Mucosa of stomach (tissue), 1 donor: ENCODE results near the gene PVALEF.

ENCODE experiments used
- H3K27me3 ChIP-seq: one replicate; pipeline ENCODE4 v1.7.0; 2013; ENCODE audit warnings: mild to moderate bottlenecking, low read length; ENCODE audit not compliant: control insufficient read depth, insufficient read depth
- H3K36me3 ChIP-seq: one replicate; pipeline ENCODE4 v1.7.0; 2013; ENCODE audit warnings: low read length; ENCODE audit not compliant: control insufficient read depth, insufficient read depth
- H3K4me1 ChIP-seq: one replicate; pipeline ENCODE4 v1.7.0; 2013; ENCODE audit warnings: mild to moderate bottlenecking, low read length; ENCODE audit not compliant: control insufficient read depth, insufficient read depth
- H3K4me3 ChIP-seq: one replicate; pipeline ENCODE4 v1.7.0; 2013; ENCODE audit warnings: low read length
- H3K9ac ChIP-seq: one replicate; pipeline ENCODE4 v1.7.0; 2013; ENCODE audit warnings: mild to moderate bottlenecking, low read length, moderate library complexity
- H3K9me3 ChIP-seq: one replicate; pipeline ENCODE4 v1.7.0; 2013; ENCODE audit warnings: mild to moderate bottlenecking, low read length, moderate library complexity; ENCODE audit not compliant: control insufficient read depth
- donor health status: Pancreatic carcinoma.

The PVALEF gene

DNA sequence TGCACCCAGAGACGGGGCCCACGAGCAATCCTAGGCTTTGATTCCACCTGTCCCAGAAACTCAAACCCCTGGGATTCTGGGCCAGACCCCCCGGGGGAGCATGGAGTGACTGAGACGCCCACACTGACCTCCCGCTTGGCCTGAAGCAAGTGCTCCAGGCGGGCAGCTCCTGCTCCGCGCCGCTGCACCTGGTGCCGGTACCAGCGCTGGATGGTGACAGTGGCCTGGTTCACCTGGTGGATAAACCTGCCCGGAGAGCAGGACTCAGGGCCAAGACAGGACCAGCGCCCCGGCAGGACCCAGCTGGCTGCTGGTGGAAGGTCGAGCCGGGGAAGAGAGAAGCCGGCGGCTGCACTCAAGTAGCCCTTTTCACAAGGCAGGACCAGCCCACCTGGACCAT is 34.9 kb downstream of the PVALEF start:
- H3K4me1 ChIP-seq, result peaks cover 9% of the 10 kb centered on the region
- H3K4me3 ChIP-seq, result no peak overlapping the region
- no peaks in the 10 kb centered on the region for H3K36me3 ChIP-seq
- H3K27me3 ChIP-seq, result no peaks in the 10 kb centered on the region
- H3K9me3 ChIP-seq, result no peaks in the 10 kb centered on the region
- H3K9ac ChIP-seq, result no peak overlapping the region

- H3K9me3 ChIP-seq, result no peaks in the 10 kb centered on the region
- no peak overlapping the region for H3K9ac ChIP-seq
- H3K4me1 ChIP-seq, result peaks cover 9% of the 10 kb centered on the region
- no peaks in the 10 kb centered on the region for H3K36me3 ChIP-seq
- H3K27me3 ChIP-seq, result no peaks in the 10 kb centered on the region
- H3K4me3 ChIP-seq, result no peak overlapping the region
These were observed 35.6 kb downstream of the PVALEF start for GRCh38 chr17:81200695-81201580.

DNA sequence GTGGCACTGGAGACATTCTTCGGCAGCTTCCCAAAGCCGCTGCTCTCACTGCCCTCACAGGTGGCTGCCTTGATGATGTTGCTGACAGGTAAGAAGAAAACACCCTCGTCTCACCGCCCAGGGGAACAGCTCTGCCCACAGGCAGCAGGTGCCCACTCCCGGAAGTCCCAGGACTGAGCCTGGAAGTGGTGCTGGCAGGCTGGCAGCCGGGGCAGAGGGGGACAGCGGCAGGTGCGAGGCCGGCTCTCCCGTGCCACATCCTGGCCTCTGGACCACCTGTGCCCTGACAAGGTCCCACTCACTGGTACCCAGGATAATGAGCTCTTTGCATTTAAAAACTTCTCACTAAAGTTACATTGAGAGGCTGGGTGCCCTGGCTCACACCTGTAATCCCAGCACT is 37.0 kb downstream of the PVALEF start:
- H3K4me1 ChIP-seq, result peaks cover 9% of the 10 kb centered on the region
- no peak overlapping the region for H3K9ac ChIP-seq
- no peaks in the 10 kb centered on the region for H3K9me3 ChIP-seq
- H3K36me3 ChIP-seq, result no peaks in the 10 kb centered on the region
- H3K4me3 ChIP-seq, result no peak overlapping the region
- no peaks in the 10 kb centered on the region for H3K27me3 ChIP-seq

DNA sequence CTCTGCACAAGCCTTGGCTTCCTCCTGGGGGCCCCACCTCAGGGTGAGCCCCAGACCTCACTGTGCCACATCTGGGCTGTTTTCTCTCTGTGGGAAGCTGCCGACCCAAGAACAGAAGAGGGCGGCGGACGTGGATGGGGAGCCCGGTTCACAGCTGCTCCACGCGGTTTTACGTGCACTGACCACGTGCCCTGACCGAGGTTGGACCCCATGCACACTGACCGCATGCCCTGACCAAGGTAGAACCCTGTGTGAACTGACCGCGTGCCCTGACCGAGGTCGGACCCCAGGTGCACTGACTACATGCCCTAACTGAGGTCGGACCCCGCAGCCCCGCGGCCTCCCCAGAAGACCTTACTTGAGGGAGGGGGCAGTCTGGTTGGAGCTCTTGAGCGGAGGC is 37.8 kb downstream of the PVALEF start:
- no peak overlapping the region for H3K4me3 ChIP-seq
- no peaks in the 10 kb centered on the region for H3K9me3 ChIP-seq
- H3K4me1 ChIP-seq, result peaks cover 9% of the 10 kb centered on the region
- no peaks in the 10 kb centered on the region for H3K27me3 ChIP-seq
- no peak overlapping the region for H3K9ac ChIP-seq
- H3K36me3 ChIP-seq, result no peaks in the 10 kb centered on the region

- no peak overlapping the region for H3K4me3 ChIP-seq
- H3K27me3 ChIP-seq, result no peaks in the 10 kb centered on the region
- H3K9me3 ChIP-seq, result no peaks in the 10 kb centered on the region
- no peak overlapping the region for H3K9ac ChIP-seq
- peaks cover 9% of the 10 kb centered on the region for H3K4me1 ChIP-seq
- H3K36me3 ChIP-seq, result no peaks in the 10 kb centered on the region
These were observed 39.3 kb downstream of the PVALEF start for GRCh38 chr17:81204578-81204977.

DNA sequence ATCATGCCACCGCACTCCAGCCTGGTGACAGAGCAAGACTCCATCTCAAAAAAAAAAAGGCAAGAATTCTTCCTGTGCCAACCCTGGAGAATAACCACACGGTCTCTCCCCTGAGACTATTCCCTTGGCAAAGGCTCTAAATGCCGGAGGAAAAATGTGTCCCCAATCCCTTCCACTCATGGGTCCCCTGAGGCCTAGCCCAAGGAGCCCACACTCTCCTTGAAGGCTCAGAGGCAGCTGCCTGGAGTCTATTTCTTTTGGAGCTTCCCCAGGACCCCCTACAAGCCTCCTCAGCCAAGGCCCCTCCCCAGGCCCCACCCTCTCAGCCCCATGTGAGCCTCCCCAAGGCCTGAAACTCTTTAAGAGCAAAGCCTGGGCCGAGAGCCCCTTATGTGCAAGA is 40.9 kb downstream of the PVALEF start:
- Histone ChIP-seq H3K4me3 (no peak overlapping the region), H3K9me3 (no peaks in the 10 kb centered on the region), H3K9ac (no peak overlapping the region), H3K27me3 (no peaks in the 10 kb centered on the region), H3K4me1 (peaks cover 1% of the 10 kb centered on the region), H3K36me3 (no peaks in the 10 kb centered on the region)

- H3K4me3 ChIP-seq, result no peak overlapping the region
- no peak overlapping the region for H3K9ac ChIP-seq
- H3K9me3 ChIP-seq, result no peaks in the 10 kb centered on the region
- H3K4me1 ChIP-seq, result no peaks in the 10 kb centered on the region
- H3K27me3 ChIP-seq, result no peaks in the 10 kb centered on the region
- no peaks in the 10 kb centered on the region for H3K36me3 ChIP-seq
These were observed 41.4 kb downstream of the PVALEF start for GRCh38 chr17:81206657-81207056.

GRCh38 chr17:81207610-81208581 is 42.6 kb downstream of the PVALEF start:
- H3K4me3 ChIP-seq, result no peak overlapping the region
- H3K4me1 ChIP-seq, result no peaks in the 10 kb centered on the region
- H3K9ac ChIP-seq, result no peak overlapping the region
- no peaks in the 10 kb centered on the region for H3K27me3 ChIP-seq
- no peaks in the 10 kb centered on the region for H3K9me3 ChIP-seq
- no peaks in the 10 kb centered on the region for H3K36me3 ChIP-seq

DNA sequence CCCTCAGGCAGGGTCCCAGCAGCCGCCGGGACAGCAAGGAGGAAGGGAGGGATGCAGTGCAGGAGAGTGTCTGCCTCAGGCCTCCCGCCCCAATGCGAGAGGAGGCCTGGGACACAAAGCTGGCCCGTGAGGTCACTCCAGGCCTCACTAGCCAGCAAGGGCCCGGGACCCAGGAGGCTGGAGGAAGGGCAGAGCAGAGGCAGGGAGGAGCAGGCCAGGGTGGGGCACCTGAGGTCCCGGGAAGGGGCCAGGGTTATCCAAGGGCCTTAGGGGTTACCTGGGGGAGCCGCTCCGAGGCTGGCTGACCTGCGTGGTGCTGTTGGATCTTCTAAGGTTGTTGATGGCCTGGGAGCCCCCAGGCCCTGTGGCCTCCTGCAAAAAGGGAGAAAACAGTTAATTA is 43.3 kb downstream of the PVALEF start:
- no peaks in the 10 kb centered on the region for H3K4me1 ChIP-seq
- H3K9me3 ChIP-seq, result no peaks in the 10 kb centered on the region
- H3K4me3 ChIP-seq, result no peak overlapping the region
- no peak overlapping the region for H3K9ac ChIP-seq
- no peaks in the 10 kb centered on the region for H3K36me3 ChIP-seq
- H3K27me3 ChIP-seq, result no peaks in the 10 kb centered on the region

- Histone ChIP-seq H3K9me3 (no peaks in the 10 kb centered on the region), H3K4me1 (no peaks in the 10 kb centered on the region), H3K27me3 (no peaks in the 10 kb centered on the region), H3K36me3 (no peaks in the 10 kb centered on the region), H3K9ac (no peak overlapping the region), H3K4me3 (no peak overlapping the region)
These were observed 43.8 kb downstream of the PVALEF start for GRCh38 chr17:81209141-81209540.

DNA sequence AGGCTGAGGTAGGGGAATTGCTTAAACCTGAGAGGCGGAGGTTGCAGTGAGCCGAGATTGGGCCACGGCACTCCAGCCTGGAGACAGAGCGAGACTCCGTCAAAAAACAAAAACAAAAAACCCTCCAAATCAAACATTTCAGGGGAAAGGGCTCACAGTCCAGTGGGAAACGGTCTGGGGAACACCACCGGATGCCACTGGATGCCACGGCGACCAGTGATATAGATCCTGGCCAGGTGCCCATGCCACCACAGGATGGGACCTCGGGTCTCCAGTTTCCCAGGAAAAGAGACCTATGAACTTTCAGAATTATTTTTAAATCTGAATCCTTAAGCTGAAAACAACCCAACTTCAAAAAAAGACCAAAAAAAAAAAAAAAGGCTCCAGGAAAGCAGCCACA is 45.2 kb downstream of the PVALEF start:
- no peaks in the 10 kb centered on the region for H3K9me3 ChIP-seq
- no peaks in the 10 kb centered on the region for H3K4me1 ChIP-seq
- H3K9ac ChIP-seq, result no peak overlapping the region
- H3K27me3 ChIP-seq, result no peaks in the 10 kb centered on the region
- no peaks in the 10 kb centered on the region for H3K36me3 ChIP-seq
- H3K4me3 ChIP-seq, result no peak overlapping the region

DNA sequence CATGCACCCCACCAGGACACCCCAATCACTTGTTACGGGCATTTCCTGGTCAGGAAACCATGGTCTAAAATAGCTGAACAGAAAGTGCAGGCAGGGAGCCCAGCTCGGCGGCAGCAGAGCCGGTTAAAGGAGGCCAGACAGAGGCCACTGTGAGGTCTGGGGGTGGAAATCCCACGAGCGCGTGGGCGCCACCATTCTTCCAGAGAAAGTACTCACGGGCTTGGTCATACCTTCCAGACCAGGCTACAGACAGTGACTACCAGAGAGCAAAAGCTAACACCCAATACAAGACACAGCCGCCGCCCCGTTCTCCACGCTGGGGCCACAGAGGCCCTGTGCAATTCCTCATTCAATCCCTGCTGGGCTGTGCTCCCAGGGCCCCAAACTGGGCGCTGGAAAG is 45.6 kb downstream of the PVALEF start:
- H3K4me3 ChIP-seq, result no peak overlapping the region

More for the DNA sequence above, 45.6 kb downstream of the PVALEF start:
- Histone ChIP-seq H3K36me3 (no peaks in the 10 kb centered on the region), H3K27me3 (no peaks in the 10 kb centered on the region), H3K4me1 (no peaks in the 10 kb centered on the region), H3K9ac (no peak overlapping the region), H3K9me3 (no peaks in the 10 kb centered on the region)
